Breast epithelium (tissue), 3 donors: Measurements from ENCODE around the gene HNRNPA1L2.
"Not testable (repeated sequence)": the region's sequence is repeated elsewhere in the genome, so short reads cannot be mapped to it uniquely, and the experiment has no call there.

ENCODE experiments used
- CTCF ChIP-seq, 3 donors: fragments of 450-650 bp; IDR thresholded peaks; one replicate each; pipeline ENCODE4 v1.5.1; 2016 to 2017; ENCODE audit warnings: antibody characterized with exemption in 3 of 3, mild to moderate bottlenecking in 3 of 3, moderate library complexity in 3 of 3
- POLR2A ChIP-seq: fragments of 450-650 bp; IDR thresholded peaks from one replicate; pipeline ENCODE4 v1.6.1; 2016; ENCODE audit warnings: antibody characterized with exemption, mild to moderate bottlenecking, moderate library complexity
- POLR2AphosphoS5 ChIP-seq, 3 donors: sonication (generic); formaldehyde crosslinking; IDR thresholded peaks; one replicate each; pipeline ENCODE4 v1.6.1; 2017; ENCODE audit warnings: antibody characterized with exemption in 3 of 3

- TF ChIP-seq CTCF (IDR thresholded peaks at IDR 0.05); POLR2AphosphoS5 (IDR thresholded peaks at IDR 0.05); POLR2A: not testable (repeated sequence)
Observed at GRCh38 chr13:52608184-52608583, 34.0 kb upstream of the HNRNPA1L2 start.
